Stimulated activated CD4-positive, alpha-beta T cell treated with anti-CD3 and anti-CD28 coated beads, Interleukin-4, amount 100 ng/mL, for 24 hours (primary cell): Measurements from ENCODE around the gene CNBD2.
"Not testable (repeated sequence)": the region's sequence is repeated elsewhere in the genome, so short reads cannot be mapped to it uniquely, and the experiment has no call there.

Experiments used
- DNase-seq: peaks from one replicate; pipeline ENCODE4 v3.0.0-alpha.2; 2020

Gene CNBD2

DNA sequence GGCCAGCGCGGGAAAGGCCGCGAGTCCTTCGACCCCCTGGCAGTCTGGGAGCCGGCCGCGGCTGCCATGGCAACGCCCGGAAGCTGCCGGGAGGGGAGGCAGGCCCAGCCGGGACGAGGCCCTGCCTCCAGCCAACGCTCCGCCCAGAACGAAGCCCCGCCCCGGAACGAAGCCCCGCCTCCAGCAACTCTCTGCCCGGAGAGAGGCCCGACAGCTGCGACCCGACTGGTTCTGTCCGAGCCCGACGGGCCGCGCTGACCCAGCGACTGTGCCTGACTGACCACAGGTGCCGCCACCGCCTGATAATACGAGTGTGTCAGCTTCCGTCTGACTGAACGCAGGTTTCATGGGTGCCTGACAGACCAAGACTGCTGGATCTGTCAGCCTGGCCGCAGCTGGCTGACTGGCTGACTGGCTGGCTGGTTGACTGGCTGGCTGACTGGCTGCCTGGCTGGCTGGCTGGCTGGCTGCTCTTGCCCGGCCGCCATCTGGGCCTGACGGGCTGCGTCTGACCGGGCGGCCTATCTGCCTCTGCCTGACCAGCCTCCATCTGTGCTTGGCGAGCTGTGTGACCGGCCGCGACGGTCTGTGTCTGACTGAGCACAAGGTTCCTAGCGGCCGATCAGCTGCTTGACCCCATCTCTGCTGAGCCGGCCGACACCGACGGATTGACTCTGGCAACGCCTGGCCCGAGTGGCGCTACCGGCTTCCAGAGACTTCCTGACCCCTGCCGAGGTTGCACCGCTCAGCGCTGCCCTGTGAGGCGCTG lies 96.5 kb downstream of the CNBD2 start:
- DNase-seq, result peak; percentile 93

- DNase-seq, result no peak
These were observed 97.1 kb downstream of the CNBD2 start for GRCh38 chr20:36065427-36065998.

- DNase-seq, result no peak
These were observed 98.4 kb downstream of the CNBD2 start for GRCh38 chr20:36066777-36067176.

DNA sequence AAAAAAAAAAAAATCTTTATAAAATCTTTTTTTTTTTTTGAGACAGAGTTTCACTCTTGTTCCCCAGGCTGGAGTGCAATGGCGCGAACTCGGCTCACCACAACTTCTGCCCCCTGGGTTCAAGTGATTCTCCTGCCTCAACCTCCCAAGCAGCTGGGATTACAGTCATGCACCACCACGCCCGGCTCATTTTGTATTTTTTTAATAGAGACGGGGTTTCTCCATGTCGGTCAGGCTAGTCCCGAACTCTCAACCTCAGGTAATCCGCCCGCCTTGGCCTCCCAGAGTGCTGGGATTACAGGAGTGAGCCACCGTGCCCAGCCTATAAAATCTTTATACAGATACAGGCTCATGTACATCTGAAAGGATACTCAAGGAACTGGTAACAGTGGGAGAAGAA lies 100.1 kb downstream of the CNBD2 start:
- DNase-seq, result not testable (repeated sequence)

GRCh38 chr20:36070451-36070850 lies 102.1 kb downstream of the CNBD2 start:
- DNase-seq, result no peak

GRCh38 chr20:36071848-36072247 lies 103.5 kb downstream of the CNBD2 start:
- DNase-seq, result no peak

GRCh38 chr20:36074983-36075382 lies 106.6 kb downstream of the CNBD2 start:
- DNase-seq, result no peak

- not testable (repeated sequence) for DNase-seq
These were observed 109.4 kb downstream of the CNBD2 start for GRCh38 chr20:36077762-36078161.

DNA sequence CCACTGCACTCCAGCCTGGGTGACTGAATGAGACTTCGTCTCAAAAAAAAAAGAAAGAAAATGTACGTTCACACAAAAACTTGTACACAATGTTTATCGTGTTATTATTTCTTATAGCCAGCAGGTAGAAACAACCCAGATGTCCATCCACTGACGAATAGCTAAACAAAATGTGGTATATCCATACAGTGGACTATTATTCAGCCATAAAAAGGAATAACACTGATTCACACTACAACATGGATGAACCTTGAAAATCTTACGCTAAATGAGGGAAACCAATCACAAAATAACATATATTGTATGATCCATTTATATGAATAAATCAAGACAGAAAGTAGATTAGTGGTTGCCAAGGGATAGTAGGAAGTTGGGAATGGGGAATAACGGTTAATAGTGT lies 111.1 kb downstream of the CNBD2 start:
- no peak for DNase-seq

- DNase-seq, result not testable (repeated sequence)
These were observed 111.6 kb downstream of the CNBD2 start for GRCh38 chr20:36079984-36080383.
